Measurements from ENCODE around the gene RASSF1.

Gene RASSF1

DNA sequence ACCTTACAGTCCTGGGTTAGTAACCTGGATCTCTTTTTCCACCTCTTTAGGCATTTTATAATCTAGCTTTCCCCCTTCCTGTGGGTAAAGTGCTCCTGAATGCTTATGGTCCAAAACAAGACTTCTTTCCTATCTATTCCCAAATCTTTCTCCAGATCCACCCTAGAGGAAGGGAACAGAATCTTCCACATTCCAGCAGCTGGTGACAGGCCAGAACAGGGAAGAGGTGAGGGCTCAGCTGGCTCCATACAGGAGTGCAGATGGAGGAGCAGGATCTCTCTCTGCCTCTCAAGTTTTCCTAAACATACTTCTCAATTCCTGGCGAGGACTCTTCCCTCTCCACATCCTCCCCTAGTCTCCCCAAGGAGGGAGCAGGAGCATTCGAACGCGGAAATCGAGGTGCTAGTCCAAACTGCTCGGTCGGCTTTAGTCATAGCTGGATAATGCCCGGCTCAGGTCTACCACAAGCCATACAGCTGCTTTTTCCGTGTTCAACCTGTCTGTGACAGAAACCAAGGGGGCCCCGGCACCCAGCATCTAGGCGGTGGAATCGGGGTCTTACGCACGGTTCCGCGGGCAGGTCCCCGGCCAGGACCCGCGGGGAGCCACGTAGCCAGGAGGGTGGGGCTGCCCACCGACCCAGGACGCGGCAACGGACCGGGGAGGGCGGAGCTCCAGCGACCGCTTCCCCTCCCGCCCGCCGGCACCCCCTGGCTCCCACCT, 4.0 kb downstream of the RASSF1 start:
- Histone ChIP-seq H3K4me1 (ENCODE audit: low read depth, poor library complexity, severe bottlenecking) (no peaks in the 10 kb centered on the region), H3K4me3 (IDR thresholded peaks at IDR 0.05; ENCODE audit: insufficient read depth, low read depth, low read length) (peak overlapping the region; percentile 57)
- TF ChIP-seq, protein P1, sequence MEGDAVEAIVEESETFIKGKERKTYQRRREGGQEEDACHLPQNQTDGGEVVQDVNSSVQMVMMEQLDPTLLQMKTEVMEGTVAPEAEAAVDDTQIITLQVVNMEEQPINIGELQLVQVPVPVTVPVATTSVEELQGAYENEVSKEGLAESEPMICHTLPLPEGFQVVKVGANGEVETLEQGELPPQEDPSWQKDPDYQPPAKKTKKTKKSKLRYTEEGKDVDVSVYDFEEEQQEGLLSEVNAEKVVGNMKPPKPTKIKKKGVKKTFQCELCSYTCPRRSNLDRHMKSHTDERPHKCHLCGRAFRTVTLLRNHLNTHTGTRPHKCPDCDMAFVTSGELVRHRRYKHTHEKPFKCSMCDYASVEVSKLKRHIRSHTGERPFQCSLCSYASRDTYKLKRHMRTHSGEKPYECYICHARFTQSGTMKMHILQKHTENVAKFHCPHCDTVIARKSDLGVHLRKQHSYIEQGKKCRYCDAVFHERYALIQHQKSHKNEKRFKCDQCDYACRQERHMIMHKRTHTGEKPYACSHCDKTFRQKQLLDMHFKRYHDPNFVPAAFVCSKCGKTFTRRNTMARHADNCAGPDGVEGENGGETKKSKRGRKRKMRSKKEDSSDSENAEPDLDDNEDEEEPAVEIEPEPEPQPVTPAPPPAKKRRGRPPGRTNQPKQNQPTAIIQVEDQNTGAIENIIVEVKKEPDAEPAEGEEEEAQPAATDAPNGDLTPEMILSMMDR (conservative IDR thresholded peaks at IDR 0.05; ENCODE audit: low read depth, low read length), result no peak

GRCh38 chr3:50334339-50335075, 6.1 kb downstream of the RASSF1 start:
- TF ChIP-seq, protein P1 (conservative IDR thresholded peaks at IDR 0.05; ENCODE audit: low read depth, low read length), result no peak
- Histone ChIP-seq H2AFZ (ENCODE audit: low read depth) (no peak overlapping the region), H3K27ac (no peak overlapping the region), H3K36me3 (ENCODE audit: insufficient read depth) (no peaks in the 10 kb centered on the region), H3K4me2 (no peak overlapping the region), H3K4me3 (IDR thresholded peaks at IDR 0.05; ENCODE audit: insufficient read depth, low read depth, low read length) (no peak overlapping the region), H4K20me1 (ENCODE audit: insufficient read depth) (no peaks in the 10 kb centered on the region), H3K27me3 (ENCODE audit: insufficient read depth, low read depth) (no peaks in the 10 kb centered on the region), H3K4me1 (ENCODE audit: low read depth, poor library complexity, severe bottlenecking) (no peaks in the 10 kb centered on the region), H3K79me2 (ENCODE audit: insufficient read depth, low read depth) (peaks cover 36% of the 10 kb centered on the region), H3K9ac (no peak overlapping the region)

More for the DNA sequence above, 4.0 kb downstream of the RASSF1 start:
- peak overlapping the region; percentile 89 for H3K4me2 ChIP-seq
- H3K27ac ChIP-seq, result peak overlapping the region; percentile 87
- peak overlapping the region; percentile 91 for H3K9ac ChIP-seq
- peaks cover 36% of the 10 kb centered on the region for H3K79me2 ChIP-seq (ENCODE audit: insufficient read depth, low read depth)
- peak overlapping the region; percentile 41 for H2AFZ ChIP-seq (ENCODE audit: low read depth)
- H3K36me3 ChIP-seq (ENCODE audit: insufficient read depth), result no peaks in the 10 kb centered on the region
- no peaks in the 10 kb centered on the region for H3K27me3 ChIP-seq (ENCODE audit: insufficient read depth, low read depth)
- no peaks in the 10 kb centered on the region for H4K20me1 ChIP-seq (ENCODE audit: insufficient read depth)

DNA sequence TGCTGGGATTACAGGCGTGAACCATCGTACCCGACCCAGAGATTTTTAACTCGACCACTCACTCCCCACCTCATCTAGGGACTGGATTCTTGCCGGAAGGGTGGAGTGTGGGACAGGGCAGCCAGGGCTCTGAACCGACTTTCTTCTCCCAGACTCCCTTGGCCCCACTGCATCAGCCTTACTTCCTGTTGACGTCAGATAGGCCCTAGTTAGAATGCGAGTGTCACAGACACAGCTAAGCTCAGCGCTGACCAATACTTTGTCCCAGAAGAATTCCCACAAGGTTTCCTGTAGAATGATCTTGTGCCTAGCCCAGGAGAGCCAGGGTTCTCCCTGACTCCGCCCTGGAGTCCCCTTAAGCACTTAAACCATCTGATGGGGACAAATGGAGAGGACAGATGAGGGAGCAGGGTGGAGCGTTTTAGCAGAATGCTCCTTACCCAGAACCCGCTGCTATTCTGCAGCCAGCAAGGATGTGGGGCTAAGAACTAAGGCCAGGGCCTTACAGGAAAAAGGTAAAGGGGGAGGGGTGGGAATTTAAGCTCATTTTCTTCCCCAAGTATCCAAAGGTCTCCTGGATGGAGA, 6.8 kb downstream of the RASSF1 start:
- no peaks in the 10 kb centered on the region for H3K36me3 ChIP-seq (ENCODE audit: insufficient read depth)
- no peak overlapping the region for H3K4me3 ChIP-seq (IDR thresholded peaks at IDR 0.05; ENCODE audit: insufficient read depth, low read depth, low read length)
- H3K27ac ChIP-seq, result no peak overlapping the region
- no peak overlapping the region for H3K4me2 ChIP-seq
- no peaks in the 10 kb centered on the region for H3K4me1 ChIP-seq (ENCODE audit: low read depth, poor library complexity, severe bottlenecking)
- H2AFZ ChIP-seq (ENCODE audit: low read depth), result no peak overlapping the region
- H3K9ac ChIP-seq, result no peak overlapping the region
- TF ChIP-seq, protein P1 (conservative IDR thresholded peaks at IDR 0.05; ENCODE audit: low read depth, low read length), result no peak
- H3K27me3 ChIP-seq (ENCODE audit: insufficient read depth, low read depth), result no peaks in the 10 kb centered on the region
- H3K79me2 ChIP-seq (ENCODE audit: insufficient read depth, low read depth), result peaks cover 36% of the 10 kb centered on the region
- no peaks in the 10 kb centered on the region for H4K20me1 ChIP-seq (ENCODE audit: insufficient read depth)

DNA sequence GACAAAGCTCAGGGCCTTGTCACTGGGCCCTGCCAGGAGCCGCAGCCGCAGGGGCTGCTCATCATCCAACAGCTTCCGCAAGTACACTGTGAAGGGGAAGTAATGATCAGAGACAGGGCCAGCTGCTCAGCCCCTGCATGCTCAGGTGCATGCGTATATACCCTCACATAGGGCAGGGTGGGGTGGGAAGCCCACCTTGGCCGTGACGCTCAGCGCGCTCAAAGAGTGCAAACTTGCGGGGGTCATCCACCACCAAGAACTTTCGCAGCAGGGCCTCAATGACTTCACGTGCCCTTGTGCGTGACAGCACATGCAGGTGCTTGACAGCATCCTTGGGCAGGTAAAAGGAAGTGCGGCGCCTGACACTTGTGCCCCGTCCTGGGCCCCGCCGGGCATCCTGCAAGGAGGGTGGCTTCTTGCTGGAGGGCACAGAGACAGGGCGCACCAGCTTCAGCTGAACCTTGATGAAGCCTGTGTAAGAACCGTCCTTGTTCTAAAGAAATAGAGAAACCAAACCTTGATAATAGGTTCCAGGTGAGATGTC, 9.2 kb downstream of the RASSF1 start:
- Histone ChIP-seq H3K4me1 (ENCODE audit: low read depth, poor library complexity, severe bottlenecking) (no peaks in the 10 kb centered on the region), H3K79me2 (ENCODE audit: insufficient read depth, low read depth) (peaks cover 39% of the 10 kb centered on the region), H3K9ac (no peak overlapping the region), H3K27me3 (ENCODE audit: insufficient read depth, low read depth) (no peaks in the 10 kb centered on the region), H3K27ac (no peak overlapping the region), H4K20me1 (ENCODE audit: insufficient read depth) (no peaks in the 10 kb centered on the region), H3K4me3 (IDR thresholded peaks at IDR 0.05; ENCODE audit: insufficient read depth, low read depth, low read length) (no peak overlapping the region), H3K36me3 (ENCODE audit: insufficient read depth) (no peaks in the 10 kb centered on the region), H2AFZ (ENCODE audit: low read depth) (no peak overlapping the region), H3K4me2 (no peak overlapping the region)
- TF ChIP-seq, protein P1 (conservative IDR thresholded peaks at IDR 0.05; ENCODE audit: low read depth, low read length), result no peak
